GM23338 (cell line): ENCODE results near the gene NLRC5.

Experiments
- CTCF ChIP-seq, 2 experiments: fragments of 200-600 bp in 1 of 2; sonication (generic) in 1 of 2; conservative IDR thresholded peaks; 2 replicates each; pipeline versions ENCODE4 v1.5.1 to v1.6.1; 2016 to 2017; ENCODE audit warnings: antibody characterized with exemption in 2 of 2, low read depth in 2 of 2, mild to moderate bottlenecking in 2 of 2, moderate library complexity in 1 of 2
- ETS1 ChIP-seq: IDR thresholded peaks from 2 replicates; pipeline ENCODE4 v1.6.1; 2016; ENCODE audit warnings: antibody characterized with exemption
- EZH2 ChIP-seq: fragments of 200-600 bp; sonication (generic); IDR thresholded peaks from one replicate; pipeline ENCODE4 v1.8.0; 2017; ENCODE audit warnings: antibody characterized with exemption, mild to moderate bottlenecking, low read depth; ENCODE audit not compliant: unreplicated experiment
- EZH2phosphoT487 ChIP-seq: fragments of 200-600 bp; sonication (generic); IDR thresholded peaks from one replicate; pipeline ENCODE4 v1.8.1; 2018; ENCODE audit warnings: antibody characterized with exemption; ENCODE audit not compliant: unreplicated experiment
- JUNB ChIP-seq: IDR thresholded peaks from one replicate; pipeline ENCODE4 v1.6.1; 2016; ENCODE audit warnings: antibody characterized with exemption; ENCODE audit not compliant: unreplicated experiment
- NANOG ChIP-seq: IDR thresholded peaks from 2 replicates; pipeline ENCODE4 v1.6.1; 2016; ENCODE audit warnings: antibody characterized with exemption, borderline replicate concordance
- POLR2AphosphoS5 ChIP-seq: IDR thresholded peaks from 2 replicates; pipeline ENCODE4 v1.6.1; 2016; ENCODE audit warnings: antibody characterized with exemption, low read depth
- REST ChIP-seq: IDR thresholded peaks from one replicate; pipeline ENCODE4 v1.6.1; 2018; ENCODE audit warnings: antibody characterized with exemption; ENCODE audit not compliant: unreplicated experiment
- STAT1 ChIP-seq: IDR thresholded peaks from one replicate; pipeline ENCODE4 v1.6.1; 2016; ENCODE audit warnings: antibody characterized with exemption; ENCODE audit not compliant: unreplicated experiment

GRCh38 chr16:57069053-57069452, 79.7 kb downstream of the NLRC5 start:
- TF ChIP-seq CTCF (conservative IDR thresholded peaks at IDR 0.05; ENCODE audit: low read depth in 2 of 2) (no peak), REST (no peak), STAT1 (no peak), POLR2AphosphoS5 (no peak), EZH2phosphoT487 (no peak), EZH2 (no peak), JUNB (no peak), ETS1 (no peak), NANOG (no peak)
